ENCODE data around the gene SRP68. TPM values are rescaled to one million over a fixed set of nuclear protein-coding genes. Genes with fewer than 3 reads are reported as not detected.
"Not testable (repeated sequence)": the region's sequence is repeated elsewhere in the genome, so short reads cannot be mapped to it uniquely, and the experiment has no call there.

SRP68 gene
- total and polyA plus RNA-seq, 7 donors = 72.4 to 141 (median 100.0) TPM

DNA sequence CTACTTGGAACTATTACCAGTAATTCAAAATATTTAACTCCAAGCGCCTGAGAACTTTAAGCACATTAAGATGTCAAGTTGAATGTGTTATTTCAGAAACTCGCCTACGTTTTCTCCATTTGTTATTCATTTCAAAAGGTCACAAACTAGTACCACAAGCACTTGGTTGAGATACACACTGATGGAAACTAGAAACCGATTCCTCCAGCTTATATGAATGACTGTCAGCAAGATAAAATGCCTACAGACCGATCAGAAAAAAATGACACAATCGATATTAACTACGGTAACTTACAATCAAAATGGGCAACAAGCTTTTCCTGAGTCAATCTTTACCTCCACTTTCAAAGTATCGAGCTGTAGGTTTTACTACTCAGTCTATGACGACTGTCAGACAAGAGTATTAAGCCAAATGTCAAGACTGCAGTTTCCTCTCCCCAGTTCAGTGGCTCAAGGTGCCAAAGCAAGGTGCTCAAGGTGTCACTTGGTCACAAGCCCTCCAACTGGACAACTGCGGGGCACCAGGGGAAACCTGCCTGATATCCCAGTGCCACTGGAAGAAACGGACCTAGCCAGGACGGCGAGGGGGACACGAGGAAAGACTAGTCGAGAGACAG, 678 bp downstream of the SRP68 start:
- DNase-seq = no peak

DNA sequence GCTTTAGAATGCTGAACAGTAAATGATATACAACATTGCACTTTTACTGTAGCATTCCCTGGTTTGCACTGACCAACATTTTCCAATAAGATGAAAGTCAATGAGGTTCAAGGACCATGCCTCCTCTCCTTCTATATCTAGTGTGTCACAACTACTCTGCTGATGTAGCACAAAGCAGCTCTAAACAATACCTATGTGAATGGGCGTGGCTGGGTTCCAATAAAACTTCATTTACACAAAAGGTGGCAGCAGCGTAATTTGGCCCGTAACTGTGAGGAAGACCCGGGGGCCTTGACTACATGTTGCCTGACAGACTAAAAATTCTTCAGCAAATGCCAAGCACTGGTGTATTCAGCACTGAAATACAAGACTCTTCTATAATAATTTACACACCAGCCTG, 6.5 kb downstream of the SRP68 start:
- DNase-seq = no peak
- H3K27ac ChIP-seq = no peak overlapping the region

More for the DNA sequence above, 678 bp downstream of the SRP68 start:
- Histone ChIP-seq H3K27ac (peak overlapping the region; percentile 74), H3K27me3 (ENCODE audit: insufficient read depth in 3 of 3, low read length in 2 of 3) (peaks cover 0 to 33% (median 25%) of the 10 kb centered on the region in 3 donors), H3K4me1 (peaks cover 41% of the 10 kb centered on the region), H3K36me3 (ENCODE audit: insufficient read depth in 1 of 2, low read depth in 1 of 2) (peaks cover 3 to 38% of the 10 kb centered on the region in 2 donors), H3K4me3 (peak overlapping the region; percentile 83), H3K9me3 (no peaks in the 10 kb centered on the region)
- ATAC-seq = peak; percentile 1 to 19 (median 4)
- TF ChIP-seq, protein P1, sequence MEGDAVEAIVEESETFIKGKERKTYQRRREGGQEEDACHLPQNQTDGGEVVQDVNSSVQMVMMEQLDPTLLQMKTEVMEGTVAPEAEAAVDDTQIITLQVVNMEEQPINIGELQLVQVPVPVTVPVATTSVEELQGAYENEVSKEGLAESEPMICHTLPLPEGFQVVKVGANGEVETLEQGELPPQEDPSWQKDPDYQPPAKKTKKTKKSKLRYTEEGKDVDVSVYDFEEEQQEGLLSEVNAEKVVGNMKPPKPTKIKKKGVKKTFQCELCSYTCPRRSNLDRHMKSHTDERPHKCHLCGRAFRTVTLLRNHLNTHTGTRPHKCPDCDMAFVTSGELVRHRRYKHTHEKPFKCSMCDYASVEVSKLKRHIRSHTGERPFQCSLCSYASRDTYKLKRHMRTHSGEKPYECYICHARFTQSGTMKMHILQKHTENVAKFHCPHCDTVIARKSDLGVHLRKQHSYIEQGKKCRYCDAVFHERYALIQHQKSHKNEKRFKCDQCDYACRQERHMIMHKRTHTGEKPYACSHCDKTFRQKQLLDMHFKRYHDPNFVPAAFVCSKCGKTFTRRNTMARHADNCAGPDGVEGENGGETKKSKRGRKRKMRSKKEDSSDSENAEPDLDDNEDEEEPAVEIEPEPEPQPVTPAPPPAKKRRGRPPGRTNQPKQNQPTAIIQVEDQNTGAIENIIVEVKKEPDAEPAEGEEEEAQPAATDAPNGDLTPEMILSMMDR (IDR thresholded peaks at IDR 0.05) = no peak
- 9 to 14% (median 10%) methylated on average over 15 of the region's 15 CpGs for WGBS, 3 donors
- intact Hi-C loops (cut with DNase I) = no loop called here

DNA sequence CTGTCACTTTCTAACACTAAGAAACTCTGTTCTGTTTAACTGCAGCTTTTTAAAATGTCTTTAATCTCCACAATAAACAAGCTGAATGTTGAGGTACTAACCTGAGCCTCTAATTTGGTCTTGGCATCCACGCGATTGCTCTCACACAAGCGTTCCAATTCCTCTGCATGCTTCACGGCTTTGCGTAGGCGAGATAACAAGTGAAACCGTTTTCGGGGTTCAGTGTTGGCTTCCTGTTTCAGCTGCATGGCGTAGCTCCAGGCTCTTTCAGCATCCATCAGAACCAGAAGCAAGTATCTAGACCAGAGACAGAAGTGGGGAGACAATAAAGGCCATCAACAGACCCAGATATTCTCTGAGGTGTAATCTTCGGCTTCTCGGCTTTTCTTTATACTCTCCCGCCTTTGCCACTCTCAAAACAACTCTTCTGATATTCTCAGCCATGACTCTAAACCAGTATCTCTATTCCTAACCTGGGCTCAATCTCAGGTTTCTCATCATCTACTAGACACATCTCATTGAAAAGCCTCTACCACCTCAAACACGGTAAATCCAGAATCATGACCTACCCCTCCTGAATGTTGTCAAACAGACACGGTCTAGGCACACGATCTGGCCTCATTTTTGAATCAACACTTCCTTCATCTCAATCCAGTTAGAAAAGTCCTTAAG, 8.3 kb downstream of the SRP68 start:
- Histone ChIP-seq H3K4me3 (no peak overlapping the region), H3K4me1 (peaks cover 4% of the 10 kb centered on the region), H3K27ac (no peak overlapping the region), H3K36me3 (ENCODE audit: insufficient read depth in 1 of 2, low read depth in 1 of 2) (peaks cover 24 to 97% of the 10 kb centered on the region in 2 donors), H3K27me3 (ENCODE audit: insufficient read depth in 3 of 3, low read length in 2 of 3) (no peaks in the 10 kb centered on the region), H3K9me3 (no peaks in the 10 kb centered on the region)
- no peak for DNase-seq
- intact Hi-C loops (cut with DNase I) = no loop called here
- no peak for ATAC-seq
- WGBS, 3 donors = 84 to 91% (median 84%) methylated on average over 15 of the region's 15 CpGs
- TF ChIP-seq, protein P1 (IDR thresholded peaks at IDR 0.05) = no peak

More for the DNA sequence above, 6.5 kb downstream of the SRP68 start:
- H3K4me1 ChIP-seq = peaks cover 13% of the 10 kb centered on the region
- WGBS, 3 donors = 78 to 90% (median 80%) methylated on average over 4 of the region's 4 CpGs
- intact Hi-C loops (cut with DNase I) = no loop called here
- H3K9me3 ChIP-seq = no peaks in the 10 kb centered on the region
- H3K4me3 ChIP-seq = no peak overlapping the region
- peaks cover 17 to 93% of the 10 kb centered on the region in 2 donors for H3K36me3 ChIP-seq (ENCODE audit: insufficient read depth in 1 of 2, low read depth in 1 of 2)
- TF ChIP-seq, protein P1 (IDR thresholded peaks at IDR 0.05) = no peak
- no peaks in the 10 kb centered on the region for H3K27me3 ChIP-seq (ENCODE audit: insufficient read depth in 3 of 3, low read length in 2 of 3)
- no peak for ATAC-seq

DNA sequence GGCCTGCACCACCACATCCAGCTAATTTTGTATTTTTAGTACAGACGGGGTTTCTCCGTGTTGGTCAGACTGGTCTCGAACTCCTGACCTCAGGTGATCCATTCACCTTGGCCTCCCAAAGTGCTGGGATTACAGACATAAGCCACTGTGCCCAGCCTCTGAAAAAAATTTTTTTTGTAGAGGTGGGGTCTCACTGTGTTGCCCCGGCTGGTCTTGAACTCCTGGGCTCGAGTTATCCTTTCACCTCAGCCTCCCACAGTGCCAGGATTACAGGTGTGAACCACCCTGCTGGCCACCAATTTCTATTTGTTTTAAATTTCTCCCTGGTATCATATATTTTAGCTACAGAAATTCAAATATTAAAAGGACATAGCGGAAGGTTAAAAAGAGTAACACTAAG, 14.1 kb downstream of the SRP68 start:
- intact Hi-C loops (cut with DNase I); H3K4me3 ChIP-seq; H3K4me1 ChIP-seq; H3K27ac ChIP-seq; ATAC-seq; H3K27me3 ChIP-seq (ENCODE audit: insufficient read depth in 3 of 3, low read length in 2 of 3); DNase-seq; H3K9me3 ChIP-seq: not testable (repeated sequence)
- WGBS, 3 donors = 84 to 96% (median 86%) methylated on average over 6 of the region's 6 CpGs
- H3K36me3 ChIP-seq (ENCODE audit: insufficient read depth in 1 of 2, low read depth in 1 of 2) = peaks cover 17 to 97% of the 10 kb centered on the region in 2 donors

DNA sequence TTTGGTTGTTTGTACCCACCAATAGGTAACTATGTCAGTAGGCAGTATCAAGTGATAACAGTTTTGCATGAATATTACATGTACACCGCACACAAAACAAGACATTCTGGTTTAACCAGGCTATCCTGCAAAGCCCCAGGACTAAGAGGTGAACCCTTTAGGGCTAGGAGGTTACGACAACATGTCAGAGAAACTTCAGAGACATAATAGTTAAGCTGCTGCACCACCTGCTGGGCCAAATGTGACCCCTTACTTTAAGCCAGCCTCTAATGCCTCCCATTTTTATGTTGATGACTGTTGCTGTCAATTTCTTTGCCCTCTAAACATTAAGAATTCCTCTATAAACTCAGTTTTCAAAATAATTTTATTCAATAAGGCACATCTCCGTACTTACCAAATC, 15.4 kb downstream of the SRP68 start:
- ATAC-seq = no peak
- Histone ChIP-seq H3K27ac (no peak overlapping the region), H3K4me1 (no peaks in the 10 kb centered on the region), H3K36me3 (ENCODE audit: insufficient read depth in 1 of 2, low read depth in 1 of 2) (peaks cover 17 to 100% of the 10 kb centered on the region in 2 donors), H3K4me3 (no peak overlapping the region), H3K27me3 (ENCODE audit: insufficient read depth in 3 of 3, low read length in 2 of 3) (no peaks in the 10 kb centered on the region), H3K9me3 (no peaks in the 10 kb centered on the region)
- TF ChIP-seq, protein P1 (IDR thresholded peaks at IDR 0.05) = no peak
- intact Hi-C loops (cut with DNase I) = no loop called here
- no peak for DNase-seq
- WGBS, 3 donors = 91 to 94% (median 92%) methylated on average over 3 of the region's 3 CpGs
